Measurements from ENCODE around the gene IL10RB.

The IL10RB gene

DNA sequence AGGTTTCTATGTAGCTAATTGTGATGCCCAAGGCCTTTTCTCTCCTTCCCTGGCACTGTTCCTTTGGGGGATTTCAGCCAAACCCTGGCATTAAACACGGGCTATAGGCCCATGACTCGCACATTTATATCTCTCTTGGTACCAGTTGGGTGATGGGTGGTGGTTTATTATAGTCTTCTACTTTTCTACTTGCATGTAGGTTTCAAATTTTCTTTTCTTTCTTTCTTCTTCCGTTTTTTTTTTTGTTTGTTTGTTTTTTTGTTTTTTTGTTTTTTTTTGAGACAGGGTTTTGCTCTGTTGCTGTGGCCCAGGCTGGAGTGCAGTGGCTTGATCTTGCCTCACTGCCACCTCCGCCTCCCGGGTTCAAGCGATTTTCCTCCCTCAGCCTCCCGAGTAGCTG lies 1.1 kb downstream of the IL10RB start:
- DNase-seq (ENCODE audit: low read depth) = no peak

DNA sequence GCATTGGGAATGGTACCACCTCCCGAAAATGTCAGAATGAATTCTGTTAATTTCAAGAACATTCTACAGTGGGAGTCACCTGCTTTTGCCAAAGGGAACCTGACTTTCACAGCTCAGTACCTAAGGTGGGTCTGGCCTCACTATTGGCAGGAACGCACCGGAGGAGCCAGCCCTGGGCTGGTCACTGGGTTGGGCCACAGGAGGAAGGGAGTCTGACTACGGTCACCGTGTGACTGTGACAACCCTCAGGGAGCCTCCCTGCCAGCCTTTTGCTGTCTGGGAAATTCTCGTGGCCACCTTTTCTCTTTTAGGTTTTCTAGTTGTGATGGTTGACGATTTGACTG lies 2.2 kb downstream of the IL10RB start:
- DNase-seq (ENCODE audit: low read depth) = no peak

DNA sequence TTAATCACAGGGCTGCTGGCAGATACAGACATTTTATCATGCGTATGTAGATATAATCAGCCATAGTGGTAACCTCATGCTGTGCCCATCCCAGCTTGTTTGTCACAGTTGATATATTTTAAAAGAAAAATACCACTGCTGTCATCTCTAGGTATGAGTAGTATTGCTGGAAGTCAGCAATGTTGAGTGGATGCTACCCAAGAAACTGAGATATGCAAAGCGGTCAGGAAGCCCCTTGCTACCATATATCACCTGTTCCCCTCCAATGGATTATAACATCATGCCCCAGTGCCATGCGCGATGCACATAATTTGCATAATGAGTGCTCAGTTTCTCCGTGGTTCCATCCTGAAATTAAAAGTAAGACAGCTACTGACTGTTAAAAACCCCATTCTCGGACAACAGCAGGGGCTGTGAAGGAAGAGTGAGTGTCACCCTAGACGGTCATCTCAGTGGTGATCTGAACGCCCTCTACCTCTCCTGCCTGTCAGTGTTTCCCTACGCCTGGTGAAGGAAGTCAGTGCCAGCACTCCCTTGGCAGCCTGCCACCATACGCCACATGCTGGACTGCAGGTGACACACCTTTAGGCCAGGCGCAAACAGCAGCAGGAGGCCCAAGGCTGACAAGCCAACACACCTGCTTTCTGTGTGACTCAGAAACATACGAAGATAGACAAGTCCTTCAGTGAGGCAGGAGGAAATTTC lies 2.7 kb downstream of the IL10RB start:
- peak; percentile 23 for DNase-seq (ENCODE audit: low read depth)

DNA sequence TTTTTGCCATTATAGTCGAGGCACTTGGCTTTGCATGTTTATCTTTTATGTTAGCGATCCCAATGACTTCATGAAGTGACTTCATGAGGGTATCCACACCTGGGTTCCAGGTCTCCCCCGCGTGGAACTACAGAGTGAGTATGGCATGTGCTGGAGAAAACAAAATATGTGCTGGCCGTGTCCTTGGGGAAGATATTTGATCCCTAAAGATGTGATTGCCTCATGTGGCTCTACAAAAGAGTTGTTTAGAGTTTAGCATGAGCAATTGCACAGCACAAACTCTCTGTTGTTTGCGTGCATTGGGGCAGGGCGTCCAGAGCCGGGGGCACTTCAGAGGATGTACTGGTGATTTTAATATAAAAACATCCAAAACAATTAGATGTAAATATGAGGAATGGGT lies 4.8 kb downstream of the IL10RB start:
- no peak for DNase-seq (ENCODE audit: low read depth)

DNA sequence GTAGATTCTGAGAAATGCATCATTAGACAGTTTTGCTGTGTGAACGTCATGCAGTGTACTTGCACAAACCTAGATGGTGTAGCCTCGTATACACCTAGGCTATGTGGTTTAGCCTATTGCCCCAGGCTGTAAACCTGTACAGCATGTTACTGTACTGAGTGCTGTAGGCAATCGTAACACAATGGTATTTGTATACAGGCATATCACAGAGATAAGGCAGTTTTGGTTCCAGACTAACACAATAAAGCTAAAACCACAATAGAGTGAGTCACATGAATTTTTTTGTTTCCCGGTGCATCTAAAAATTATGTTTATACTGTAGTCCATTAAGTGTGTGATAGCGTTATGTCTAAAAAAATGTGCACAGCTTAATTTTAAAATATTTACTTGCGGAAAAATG lies 6.9 kb downstream of the IL10RB start:
- no peak for DNase-seq (ENCODE audit: low read depth)

DNA sequence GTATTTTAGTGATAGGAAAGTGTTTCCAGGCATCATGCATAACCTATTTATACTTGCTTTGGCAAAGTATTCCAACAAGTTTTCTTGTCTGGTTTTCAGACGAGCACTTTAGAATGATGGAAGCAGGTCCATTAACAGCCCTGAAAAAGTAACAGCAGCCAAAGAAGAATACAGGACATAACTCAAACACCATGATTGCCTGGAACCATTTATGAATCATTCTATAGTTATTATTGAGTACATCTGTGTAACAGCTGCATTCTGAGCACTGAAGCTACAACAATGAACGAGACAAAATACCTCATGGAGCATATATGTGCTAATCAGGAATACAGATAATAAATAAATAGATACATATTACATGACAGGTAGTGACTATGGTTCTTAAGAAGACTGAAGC lies 12.6 kb downstream of the IL10RB start:
- no peak for DNase-seq (ENCODE audit: low read depth)

DNA sequence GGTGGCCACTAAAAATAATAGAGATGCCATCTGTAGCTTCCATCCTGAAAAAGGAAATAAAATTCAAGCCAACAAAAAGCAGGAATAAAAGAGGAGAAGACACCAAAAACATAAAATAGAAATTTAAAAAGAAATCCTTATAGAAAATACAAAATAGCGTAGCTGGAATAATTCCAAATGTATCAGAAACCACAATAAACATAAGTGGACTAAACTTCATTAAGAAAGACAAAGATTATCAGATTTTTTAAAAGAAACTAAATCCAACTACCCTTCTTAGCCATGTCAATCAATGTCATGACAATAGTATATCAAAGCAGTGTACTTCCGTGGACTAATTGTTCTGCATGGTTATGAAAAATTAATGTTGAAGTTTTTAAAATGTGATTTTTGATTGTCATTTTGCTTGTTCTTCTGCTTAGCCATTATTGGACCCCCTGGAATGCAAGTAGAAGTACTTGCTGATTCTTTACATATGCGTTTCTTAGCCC lies 13.2 kb downstream of the IL10RB start:
- DNase-seq (ENCODE audit: low read depth) = no peak

DNA sequence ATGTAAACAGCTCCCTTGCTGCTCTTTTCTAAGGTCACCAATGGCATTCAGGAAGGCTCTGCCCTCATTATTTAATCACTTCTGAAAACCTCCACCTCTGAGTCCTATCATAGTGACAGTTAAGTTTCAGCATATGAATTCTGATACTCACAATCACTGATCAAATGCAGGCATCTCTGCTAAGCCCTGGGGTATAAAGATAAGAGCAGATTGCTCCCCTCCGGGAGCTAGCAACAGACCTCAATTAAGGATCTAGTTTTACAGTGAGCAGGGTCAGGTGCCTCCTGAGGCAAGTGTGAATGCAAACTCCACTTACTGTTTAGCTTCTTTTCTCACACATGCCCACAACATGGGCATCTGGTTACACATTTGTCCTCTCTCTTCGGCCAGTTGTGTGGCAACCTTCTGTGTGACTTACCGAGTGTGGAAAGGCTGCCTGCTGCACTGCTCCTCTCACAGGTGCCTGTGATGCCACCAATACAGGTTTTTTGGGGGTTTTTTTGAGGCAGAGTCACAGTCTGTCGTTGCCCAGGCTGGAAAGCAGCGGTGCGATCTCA lies 15.0 kb downstream of the IL10RB start:
- no peak for DNase-seq (ENCODE audit: low read depth)

DNA sequence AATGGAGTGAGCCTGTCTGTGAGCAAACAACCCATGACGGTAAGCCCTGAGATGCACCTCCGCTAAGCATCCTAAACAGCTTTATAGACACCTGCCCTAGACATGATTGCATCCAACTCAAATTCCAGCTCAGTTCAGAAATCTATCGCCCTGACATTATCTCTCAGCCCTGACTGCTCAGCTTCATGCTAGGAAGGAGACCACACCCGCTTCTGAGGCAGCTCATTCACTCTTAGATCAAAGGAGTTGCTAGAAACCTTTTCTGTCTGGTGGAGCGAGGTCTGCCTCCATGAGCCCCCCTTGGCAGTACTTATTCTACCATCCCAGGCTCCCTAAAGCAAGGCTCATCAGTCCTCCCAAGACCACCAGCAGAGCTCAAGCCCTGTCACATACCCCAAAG lies 17.0 kb downstream of the IL10RB start:
- no peak for DNase-seq (ENCODE audit: low read depth)

DNA sequence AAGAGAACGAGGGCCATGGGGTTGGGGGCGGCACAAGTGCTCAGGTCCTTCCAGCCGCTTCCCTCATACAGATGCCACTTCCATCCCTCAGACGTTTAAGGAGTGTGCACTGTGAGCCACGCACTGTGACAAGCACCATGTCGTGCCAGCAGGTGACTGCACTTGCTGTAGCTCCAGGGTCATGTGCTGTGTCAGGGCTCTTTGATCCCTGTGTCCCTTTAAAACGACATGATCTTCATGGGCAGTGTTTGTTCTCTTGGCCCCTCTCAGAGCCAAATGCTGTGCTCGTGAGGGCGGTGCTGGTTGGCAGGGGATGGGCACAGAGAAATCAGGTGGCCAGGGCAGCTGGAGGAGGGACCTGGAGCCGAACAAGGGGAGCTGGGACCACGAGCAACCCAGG lies 19.9 kb downstream of the IL10RB start:
- no peak for DNase-seq (ENCODE audit: low read depth)

DNA sequence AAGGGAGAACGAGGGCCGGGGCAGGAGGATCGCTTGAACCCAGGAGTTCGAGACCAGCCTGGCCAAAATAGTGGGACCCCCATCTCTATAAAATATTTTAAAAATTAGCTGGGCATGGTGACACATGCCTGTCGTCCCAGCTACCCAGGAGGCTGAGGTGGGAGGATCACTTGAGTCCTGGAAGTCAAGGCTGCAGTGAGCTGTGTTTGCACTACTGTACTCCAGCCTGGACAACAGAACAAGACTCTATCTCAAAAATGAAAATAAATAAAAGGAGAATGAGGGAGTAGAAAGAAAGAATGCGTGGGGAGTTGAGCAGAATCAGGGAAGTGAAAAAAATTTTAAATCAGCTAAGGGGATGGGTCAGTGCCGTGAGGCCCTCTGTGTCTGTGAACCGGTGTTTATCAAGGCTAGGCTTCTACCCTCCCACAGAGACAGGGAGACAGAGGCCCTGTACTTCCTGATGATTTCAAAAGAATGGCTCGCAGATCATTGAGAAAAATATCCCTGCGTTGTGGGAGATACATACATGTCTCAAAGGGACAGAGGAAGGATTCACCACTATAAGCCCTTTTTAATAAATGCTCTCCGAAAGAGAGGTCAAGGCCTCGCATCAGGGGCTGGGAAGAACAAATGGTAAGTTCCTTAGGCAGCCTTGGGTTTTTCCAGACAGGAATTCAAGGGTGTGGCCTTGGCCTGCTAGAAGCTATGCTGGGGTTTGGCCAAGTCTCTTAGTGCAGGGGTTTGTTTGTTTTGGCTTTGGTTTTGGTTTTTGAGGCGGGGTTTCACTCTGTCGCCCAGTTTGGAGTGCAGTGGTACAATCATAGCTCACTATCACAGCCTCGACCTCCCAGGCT lies 20.7 kb downstream of the IL10RB start:
- no peak for DNase-seq (ENCODE audit: low read depth)

DNA sequence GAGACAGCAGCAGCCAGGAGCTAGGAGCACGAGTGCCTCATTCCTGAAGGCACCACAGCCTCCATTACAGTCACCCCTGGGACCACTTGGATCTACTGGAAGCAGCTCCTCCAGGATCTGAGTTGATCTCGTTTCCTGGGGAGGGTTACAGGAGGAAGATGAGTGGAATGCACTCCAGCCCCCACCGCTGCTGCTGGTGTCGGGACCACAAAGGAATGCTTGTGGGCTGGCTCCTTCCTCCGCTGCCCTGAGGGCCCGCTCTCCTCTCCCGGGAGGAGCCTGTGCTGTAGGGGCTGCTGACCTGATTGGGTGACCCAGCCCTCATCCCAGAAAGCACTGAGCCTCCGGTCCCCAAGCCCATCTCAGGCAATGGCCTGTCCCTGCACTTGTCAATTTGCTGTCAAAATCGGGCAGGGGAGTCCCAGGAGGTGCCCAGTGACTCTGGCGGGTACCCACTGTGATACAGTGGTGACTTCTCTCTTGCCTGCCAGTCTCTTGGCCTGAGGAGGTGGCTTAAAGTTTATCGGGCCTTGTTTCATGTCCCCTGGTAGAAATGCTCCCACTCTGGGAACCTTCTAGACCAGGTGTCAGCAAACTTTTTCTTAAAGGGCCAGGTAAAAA lies 23.1 kb downstream of the IL10RB start:
- no peak for DNase-seq (ENCODE audit: low read depth)

DNA sequence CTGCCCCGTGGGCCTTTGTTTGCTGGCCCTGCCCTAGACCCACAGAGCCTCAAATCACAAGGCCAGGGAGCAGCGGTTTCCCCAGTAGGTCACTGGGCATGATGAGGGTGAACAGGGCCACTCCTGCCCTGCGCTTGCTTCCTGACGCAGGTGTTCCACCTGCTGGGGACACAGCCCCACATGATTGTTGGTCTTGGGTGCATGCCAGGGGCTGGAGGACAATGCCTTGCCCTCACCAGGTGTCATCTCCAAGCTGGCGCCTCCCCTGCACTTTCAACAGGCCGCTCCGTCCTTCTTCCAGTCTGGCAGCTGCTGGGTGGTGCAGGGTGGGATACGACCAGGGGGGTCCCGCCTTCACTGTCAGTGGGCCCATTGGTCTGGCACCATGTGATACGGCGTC lies 24.3 kb downstream of the IL10RB start:
- no peak for DNase-seq (ENCODE audit: low read depth)

DNA sequence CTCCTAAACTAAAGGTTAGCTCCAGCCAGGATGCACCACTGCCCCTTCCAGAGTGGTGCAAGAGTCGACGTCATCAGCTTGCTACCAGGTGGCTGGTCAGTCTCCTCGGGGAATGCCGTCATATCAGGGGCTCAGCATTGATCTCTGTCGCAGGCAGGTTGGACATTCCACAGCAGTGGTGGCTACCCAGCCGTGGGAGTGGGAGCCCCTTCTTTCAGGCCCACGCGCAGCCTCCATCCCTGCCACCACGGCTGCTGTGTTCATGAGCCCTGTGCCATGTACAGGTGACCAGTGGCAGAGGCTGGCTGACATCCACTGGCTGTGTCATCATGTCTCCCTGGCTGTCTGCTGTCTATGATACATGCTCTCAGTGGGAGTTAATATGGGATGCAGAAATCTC lies 25.5 kb downstream of the IL10RB start:
- DNase-seq (ENCODE audit: low read depth) = no peak

DNA sequence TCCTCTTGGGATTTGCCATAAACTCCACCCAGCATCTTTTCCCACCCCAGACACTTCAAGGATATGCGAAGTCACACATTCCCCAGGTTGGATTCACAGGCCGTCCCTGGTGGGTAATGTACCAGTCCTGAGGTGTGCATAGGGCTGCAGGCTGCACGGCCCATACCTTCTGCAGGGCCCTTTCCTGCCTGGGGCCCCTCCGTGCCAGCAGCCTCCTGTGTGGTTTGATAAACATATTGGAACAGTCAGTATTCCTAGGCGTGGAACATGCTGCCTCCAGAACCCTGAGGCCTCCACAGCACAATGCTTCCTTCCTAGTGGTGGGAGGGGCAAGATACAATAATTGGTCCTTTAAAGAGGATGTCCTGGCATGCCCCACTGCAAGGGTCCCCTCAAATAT lies 26.6 kb downstream of the IL10RB start:
- no peak for DNase-seq (ENCODE audit: low read depth)

DNA sequence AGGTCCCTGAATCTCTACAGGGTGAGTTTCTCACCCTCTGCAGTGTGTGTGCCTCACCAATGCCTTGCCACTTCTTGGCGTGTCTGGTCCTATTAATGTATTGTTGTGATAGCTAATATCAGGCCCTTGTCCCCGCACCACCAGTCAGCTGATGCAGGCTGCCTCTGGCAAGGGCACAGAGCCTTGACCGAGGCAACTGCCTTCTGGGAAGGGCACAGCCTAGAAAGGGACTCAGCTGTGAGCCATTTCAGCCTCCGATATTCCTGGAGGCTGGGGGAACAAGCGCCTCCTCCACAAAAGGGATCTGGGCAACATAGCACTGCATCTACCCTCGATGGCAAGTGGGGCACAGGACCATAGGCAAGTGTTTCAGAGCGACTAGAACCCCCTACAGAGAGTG lies 27.0 kb downstream of the IL10RB start:
- no peak for DNase-seq (ENCODE audit: low read depth)

DNA sequence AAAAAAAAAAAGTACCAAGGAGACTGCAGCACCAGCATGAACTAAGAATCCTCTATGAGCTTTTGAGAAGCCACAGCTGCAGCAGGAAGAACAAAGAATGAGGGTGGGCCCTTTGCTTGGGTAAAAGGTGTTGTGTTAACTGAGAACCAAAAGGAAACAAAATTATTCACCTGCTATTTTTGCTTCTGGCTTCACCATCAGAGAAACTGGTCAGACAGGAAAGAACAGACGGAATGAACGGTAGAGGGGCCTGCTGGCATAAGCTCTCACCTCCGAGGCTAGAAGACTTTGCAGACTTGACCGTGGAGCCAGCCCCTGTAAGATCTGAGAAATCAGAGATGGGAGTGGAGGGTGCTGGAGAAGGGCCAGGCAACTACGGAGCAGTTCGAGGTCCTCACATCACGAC lies 27.6 kb downstream of the IL10RB start:
- no peak for DNase-seq (ENCODE audit: low read depth)

DNA sequence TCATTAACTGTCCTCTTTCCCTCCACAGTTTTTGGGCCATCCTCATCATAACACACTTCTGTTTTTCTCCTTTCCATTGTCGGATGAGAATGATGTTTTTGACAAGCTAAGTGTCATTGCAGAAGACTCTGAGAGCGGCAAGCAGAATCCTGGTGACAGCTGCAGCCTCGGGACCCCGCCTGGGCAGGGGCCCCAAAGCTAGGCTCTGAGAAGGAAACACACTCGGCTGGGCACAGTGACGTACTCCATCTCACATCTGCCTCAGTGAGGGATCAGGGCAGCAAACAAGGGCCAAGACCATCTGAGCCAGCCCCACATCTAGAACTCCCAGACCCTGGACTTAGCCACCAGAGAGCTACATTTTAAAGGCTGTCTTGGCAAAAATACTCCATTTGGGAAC lies 30.0 kb downstream of the IL10RB start:
- no peak for DNase-seq (ENCODE audit: low read depth)

DNA sequence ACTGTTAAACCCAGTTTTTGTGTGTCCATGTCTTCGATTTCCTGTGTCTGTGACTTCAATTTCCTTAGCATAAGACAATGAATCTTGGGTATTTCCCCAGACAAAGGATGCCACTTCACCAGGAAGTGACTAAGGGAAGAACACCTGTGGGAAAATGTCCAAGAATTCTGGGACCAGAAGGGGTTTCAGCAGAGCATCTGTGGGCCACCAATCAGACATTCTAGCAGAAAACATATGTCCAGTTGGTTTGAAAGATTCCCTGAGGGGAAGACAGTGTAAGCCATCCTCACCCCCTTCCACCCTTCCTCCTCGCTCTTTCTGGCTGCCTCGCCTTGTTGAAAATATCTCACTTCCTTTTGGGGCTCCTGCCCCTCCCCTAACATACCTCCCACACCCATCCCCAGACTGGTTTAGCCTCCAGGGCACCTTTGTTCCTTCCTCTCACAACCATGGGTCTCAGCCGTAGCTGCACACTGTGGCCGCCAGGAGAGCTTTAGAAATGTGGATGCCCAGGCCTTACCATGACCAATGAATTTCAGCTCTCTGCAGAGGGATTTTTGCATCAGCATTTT lies 33.1 kb downstream of the IL10RB start:
- DNase-seq (ENCODE audit: low read depth) = no peak

DNA sequence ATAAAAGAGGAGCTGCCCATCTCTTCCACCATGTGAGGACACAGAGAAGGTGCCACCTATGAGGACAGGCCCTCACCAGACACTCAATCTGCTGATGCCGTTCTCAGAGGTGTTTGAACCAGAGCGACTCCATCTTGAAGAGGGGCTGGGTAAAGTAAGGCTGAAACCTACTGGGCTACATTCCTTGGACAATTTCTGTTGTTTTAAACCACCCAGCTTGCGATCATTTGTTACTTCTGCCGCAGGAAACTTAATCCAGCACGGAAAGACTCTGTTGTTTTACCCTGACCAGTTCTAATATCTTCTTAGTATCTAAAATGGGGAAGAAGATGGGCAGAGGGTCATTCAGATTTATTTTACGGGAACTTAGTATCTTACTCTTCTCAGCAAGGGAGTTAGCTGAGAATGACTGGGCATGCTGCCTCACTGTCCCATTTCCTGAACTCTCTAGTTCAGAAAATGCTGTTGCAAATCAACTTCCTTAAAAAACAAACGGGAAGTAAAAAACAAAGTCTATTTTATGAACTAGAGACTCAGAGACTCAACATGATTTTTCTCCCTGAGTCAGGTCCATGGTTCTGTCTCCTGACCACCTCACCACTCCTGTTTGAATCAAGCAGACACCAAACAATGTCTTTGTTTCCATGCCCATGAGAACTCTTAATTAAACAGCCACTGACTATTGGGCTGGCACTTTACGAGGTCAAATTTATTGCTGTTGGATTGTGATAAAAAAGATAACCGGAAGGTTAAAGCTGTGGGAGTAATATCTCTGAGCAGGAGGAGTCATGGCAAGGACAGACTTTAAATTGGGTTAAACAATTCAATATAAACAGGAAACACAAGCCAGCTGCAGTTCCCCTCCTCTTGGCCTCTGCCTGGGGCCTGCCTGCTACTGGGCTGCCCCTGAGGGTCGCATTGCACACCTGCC lies 34.8 kb downstream of the IL10RB start:
- no peak for DNase-seq (ENCODE audit: low read depth)

DNA sequence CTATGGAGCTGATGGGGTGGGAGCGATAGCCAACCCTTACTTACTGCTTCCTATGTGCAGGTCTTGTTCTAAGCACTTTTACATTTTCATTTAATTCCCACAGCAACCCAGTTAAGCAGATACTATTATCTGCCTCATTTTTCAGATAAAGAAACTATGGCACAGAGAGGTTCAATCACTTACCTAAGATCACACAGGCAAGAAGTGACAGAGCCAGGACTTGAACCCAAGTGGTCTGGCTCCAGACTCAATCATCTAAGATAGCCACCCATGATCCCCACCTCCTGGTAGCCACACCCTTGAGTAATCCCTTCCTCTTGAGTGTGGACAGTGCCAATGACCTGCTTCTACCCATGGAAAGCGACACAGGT lies 35.5 kb downstream of the IL10RB start:
- DNase-seq (ENCODE audit: low read depth) = no peak

DNA sequence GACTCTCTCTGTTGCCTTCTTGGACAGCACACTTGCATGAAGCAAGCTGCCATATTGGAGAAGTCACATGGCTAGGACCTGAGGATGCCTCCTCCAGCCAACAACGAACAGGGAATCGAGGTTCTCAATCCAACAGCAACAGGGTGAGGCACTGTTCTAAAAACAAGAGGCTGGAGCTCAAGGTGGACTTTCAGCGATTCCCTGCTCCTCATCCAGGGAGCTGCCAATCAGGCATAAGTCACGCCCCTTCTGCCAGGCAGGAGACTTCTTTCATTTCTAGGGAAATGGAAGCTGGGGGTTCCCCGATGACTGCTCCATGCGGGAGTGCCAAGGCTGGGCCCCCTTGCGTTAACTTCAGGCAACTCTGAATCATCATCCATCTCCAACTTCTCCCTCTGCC lies 35.9 kb downstream of the IL10RB start:
- no peak for DNase-seq (ENCODE audit: low read depth)
